ENCODE data around the gene RASA4B. TPM values are rescaled to one million over a fixed set of nuclear protein-coding genes. Genes with fewer than 3 reads are reported as not detected.

The RASA4B gene
- total RNA-seq, 1 experiment from 2014 or later, result 1.1 TPM

DNA sequence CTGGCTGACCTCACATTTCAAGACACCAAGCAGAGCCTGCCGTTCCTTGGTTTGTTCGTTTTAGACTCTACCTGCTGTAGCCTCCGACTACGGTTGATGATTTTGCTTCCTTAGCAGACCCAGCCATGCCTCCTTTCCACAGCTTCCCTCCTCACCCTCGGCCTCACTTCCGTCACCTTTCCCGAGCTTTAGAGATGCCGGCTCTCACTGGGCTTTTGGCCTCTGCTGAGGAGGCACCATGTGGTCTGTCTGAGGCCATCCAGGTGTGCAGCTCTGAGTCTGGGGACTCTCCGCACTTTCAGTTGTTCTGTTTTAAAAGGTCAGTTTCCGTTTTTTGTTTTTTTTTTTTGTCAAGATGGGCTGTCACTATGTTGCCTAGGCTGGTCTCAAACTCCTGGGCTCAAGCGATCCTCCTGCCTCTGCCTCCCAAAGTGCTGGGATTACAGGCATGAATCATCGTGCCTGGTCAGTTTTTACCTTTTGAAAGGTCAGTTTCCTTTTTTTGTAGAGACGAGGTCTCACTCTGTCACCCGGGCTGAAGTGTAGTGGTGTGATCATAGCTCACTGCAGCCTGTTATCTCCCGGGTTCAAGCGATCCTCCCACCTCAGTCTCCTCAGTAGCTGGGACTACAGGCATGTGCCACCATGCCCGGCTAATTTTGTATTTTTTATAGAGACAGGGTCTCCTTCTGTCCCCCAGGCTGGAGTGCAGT is 72.5 kb downstream of the RASA4B start:
- DNase-seq (ENCODE audit: low read depth, low spot score), result no peak
- in situ Hi-C loops (cut with HindIII; ENCODE audit: low pct_unique_long_range_greater_than_20kb, low sequenced_read_pairs), result no loop called here

DNA sequence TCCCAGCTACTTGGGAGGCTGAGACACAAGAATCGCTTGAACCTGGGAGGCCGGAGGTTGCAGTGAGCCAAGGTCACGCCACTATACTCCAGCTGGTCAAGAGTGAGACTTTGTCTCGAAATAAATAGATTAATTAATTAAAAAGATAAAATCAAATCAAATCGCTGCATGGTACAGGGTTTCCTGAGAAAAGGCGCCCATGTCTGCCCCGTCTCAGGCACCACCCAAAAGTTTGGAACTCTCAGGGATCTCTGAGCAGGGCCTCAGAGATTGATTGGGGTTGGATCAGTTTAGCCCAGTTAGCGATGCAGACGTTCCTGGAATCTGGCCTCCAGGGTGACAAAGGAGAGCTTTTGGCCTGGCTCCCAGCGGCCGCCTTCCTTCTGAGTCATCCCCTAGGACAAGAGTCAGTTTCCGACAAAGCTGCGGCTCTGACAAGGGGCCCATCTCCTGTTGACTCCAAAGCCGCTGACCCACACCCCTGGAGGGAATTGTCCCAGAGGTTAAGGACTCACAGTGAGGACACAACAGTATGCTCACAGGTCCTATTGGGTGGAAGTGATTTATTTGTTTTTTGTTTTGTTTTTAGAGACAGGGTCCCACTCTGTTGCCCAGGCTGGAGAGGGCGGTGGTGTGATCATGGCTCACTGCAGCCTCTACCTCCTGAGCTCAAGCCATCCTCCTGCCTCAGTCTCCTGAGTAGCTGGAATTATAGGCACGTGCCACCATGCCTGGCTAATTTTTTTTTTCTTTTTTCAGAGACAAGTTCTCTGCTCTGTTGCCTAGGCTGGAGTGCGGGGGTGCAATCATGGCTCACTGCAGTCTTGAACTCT is 77.4 kb downstream of the RASA4B start:
- no peak for DNase-seq (ENCODE audit: low read depth, low spot score)
- in situ Hi-C loops (cut with HindIII; ENCODE audit: low pct_unique_long_range_greater_than_20kb, low sequenced_read_pairs), result no loop called here

DNA sequence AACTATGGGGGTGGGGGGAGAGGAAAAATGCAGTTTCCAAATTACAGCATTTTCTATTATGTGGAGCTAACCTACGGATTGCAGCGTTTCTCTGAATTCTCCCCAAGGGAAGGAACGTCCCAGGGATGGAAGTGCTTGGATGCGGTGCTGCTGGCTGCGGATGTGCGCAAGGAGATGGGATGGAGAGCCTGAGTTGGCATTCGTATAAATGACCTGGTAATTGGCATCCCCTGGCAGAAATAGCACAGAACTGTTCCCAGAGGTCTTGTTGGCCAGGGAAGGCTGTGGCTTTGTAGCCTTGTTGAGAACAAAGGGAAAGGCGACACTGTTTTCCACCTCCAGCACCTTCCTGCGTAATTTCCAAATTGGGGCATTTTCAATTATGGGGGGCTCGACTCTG is 81.5 kb downstream of the RASA4B start:
- no peak for DNase-seq (ENCODE audit: low read depth, low spot score)
- in situ Hi-C loops (cut with HindIII; ENCODE audit: low pct_unique_long_range_greater_than_20kb, low sequenced_read_pairs), result no loop called here

DNA sequence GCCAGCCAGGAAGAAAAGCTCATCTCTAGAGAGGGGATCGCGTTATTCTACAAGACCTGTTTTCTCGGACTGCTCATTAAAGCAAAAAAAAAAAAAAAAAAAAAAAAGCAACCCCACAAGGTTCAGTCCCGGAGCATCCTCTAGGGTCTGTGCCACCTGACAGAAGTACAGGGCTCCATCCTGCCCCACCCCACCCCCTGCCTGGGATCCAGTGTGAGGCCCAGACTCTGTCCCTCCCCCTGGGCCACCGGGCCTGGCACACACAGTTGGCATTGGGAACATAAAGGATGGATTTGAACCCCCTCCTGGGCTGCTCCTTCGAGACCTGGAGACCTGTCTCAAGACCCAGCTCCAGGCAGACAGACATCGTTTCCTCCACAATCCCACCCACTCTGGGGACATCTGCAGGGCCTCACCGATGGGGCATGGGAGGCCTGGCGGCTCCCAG is 83.5 kb downstream of the RASA4B start:
- peak; percentile 20 for DNase-seq (ENCODE audit: low read depth, low spot score)
- in situ Hi-C loops (cut with HindIII; ENCODE audit: low pct_unique_long_range_greater_than_20kb, low sequenced_read_pairs), result no loop called here

DNA sequence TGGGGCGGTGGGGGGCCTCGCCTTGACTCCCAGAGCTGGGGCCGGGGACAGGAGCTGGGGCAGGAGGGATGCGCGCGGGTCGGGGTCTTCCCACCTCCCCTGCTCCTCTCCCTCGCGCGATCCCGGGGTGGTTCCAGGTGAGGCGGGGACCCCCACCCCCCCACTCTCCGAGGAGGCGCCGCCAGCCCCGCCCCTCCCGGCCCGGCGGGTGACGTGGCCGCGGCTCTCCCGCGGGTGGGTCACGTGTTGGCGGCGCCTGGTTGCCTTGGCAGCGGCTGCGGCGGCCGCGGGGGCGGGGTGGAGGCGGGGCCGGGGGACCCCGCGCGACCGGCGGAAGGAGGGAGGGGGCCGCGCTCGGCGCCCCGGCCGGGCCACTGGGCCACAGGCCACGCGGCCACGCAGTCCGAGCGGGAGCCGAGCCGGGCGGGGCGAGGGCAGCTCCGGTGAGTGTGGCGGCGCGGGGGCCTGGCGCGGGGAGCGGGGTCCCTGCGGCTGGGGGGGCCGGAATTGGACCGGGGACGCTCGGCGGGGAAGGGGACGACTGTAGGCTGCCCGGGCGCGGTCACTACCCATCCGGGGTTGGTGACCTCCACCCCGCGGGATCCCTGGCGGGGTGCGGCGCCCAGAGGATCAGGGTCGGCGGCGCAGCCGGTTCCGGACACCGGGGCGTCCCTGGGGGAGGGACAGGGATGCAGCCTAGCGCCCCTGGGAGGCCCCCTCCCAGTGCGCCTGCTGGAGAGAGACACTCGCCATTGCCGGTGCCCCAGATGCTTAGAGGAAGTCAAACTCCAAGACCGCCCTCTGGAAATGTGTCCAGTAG is 84.1 kb downstream of the RASA4B start, which contains the start of gene ORAI2:
ORAI2 (plus strand) TSS at position 357 of the 820 bp plus-strand sequence. CDS start 5,382 bp downstream, outside the sequence.
- peak; percentile 64 for DNase-seq (ENCODE audit: low read depth, low spot score)
- in situ Hi-C loops (cut with HindIII; ENCODE audit: low pct_unique_long_range_greater_than_20kb, low sequenced_read_pairs), result no loop called here

Other genes starting within 250 kb of the RASA4B start
- gene SH2B2, start 230.9 kb downstream of the RASA4B start, total RNA-seq (2014; rRNA removed; shearing (Covaris generic)), result 2.5 and 4.5 TPM in 2 replicates
- not detected in 2 replicates for gene SPDYE6, start 161.3 kb downstream of the RASA4B start, total RNA-seq (2014; rRNA removed; shearing (Covaris generic))
- 25.8 and 25.9 TPM in 2 replicates for gene PRKRIP1, start 121.4 kb downstream of the RASA4B start, total RNA-seq (2014; rRNA removed; shearing (Covaris generic))
- 21.4 and 22.3 TPM in 2 replicates for gene ORAI2, start 84.2 kb downstream of the RASA4B start, total RNA-seq (2014; rRNA removed; shearing (Covaris generic))
- 17.9 and 19.5 TPM in 2 replicates for gene ALKBH4, start 52.9 kb downstream of the RASA4B start, total RNA-seq (2014; rRNA removed; shearing (Covaris generic))
- gene LRWD1, start 52.8 kb downstream of the RASA4B start, total RNA-seq (2014; rRNA removed; shearing (Covaris generic)), result 33.3 and 37.2 TPM in 2 replicates
- 81.3 and 105 TPM in 2 replicates for gene POLR2J, start 38.9 kb downstream of the RASA4B start, total RNA-seq (2014; rRNA removed; shearing (Covaris generic))
- gene UPK3BL2, start 25.9 kb upstream of the RASA4B start, total RNA-seq (2014; rRNA removed; shearing (Covaris generic)), result 1.8 and 2.3 TPM in 2 replicates
- gene SPDYE2, start 33.4 kb upstream of the RASA4B start, total RNA-seq (2014; rRNA removed; shearing (Covaris generic)), result not detected in 2 replicates
- 15.2 and 16.2 TPM in 2 replicates for gene POLR2J3, start 54.8 kb upstream of the RASA4B start, total RNA-seq (2014; rRNA removed; shearing (Covaris generic))
- gene RASA4, start 99.0 kb upstream of the RASA4B start, total RNA-seq (2014; rRNA removed; shearing (Covaris generic)), result 0.61 and 1.2 TPM in 2 replicates
- 5.6 and 7.8 TPM in 2 replicates for gene UPK3BL1, start 125.0 kb upstream of the RASA4B start, total RNA-seq (2014; rRNA removed; shearing (Covaris generic))
- gene SPDYE2B, start 132.5 kb upstream of the RASA4B start, total RNA-seq (2014; rRNA removed; shearing (Covaris generic)), result not detected in 2 replicates
- 2.4 and 2.5 TPM in 2 replicates for gene POLR2J2, start 153.9 kb upstream of the RASA4B start, total RNA-seq (2014; rRNA removed; shearing (Covaris generic))
- 12.3 and 12.5 TPM in 2 replicates for gene FAM185A, start 231.2 kb upstream of the RASA4B start, total RNA-seq (2014; rRNA removed; shearing (Covaris generic))